KG1 (cell line): ENCODE results near the gene OXGR1.
A peak's percentile ranks its signal among the peaks of the same experiment; 100 is the strongest.
"Not testable (repeated sequence)": the region's sequence is repeated elsewhere in the genome, so short reads cannot be mapped to it uniquely, and the experiment has no call there.

Source experiments
- DNase-seq: peaks from one replicate; lab custom pipeline; 2025; lab: John Stamatoyannopoulos, UW

OXGR1 gene

GRCh38 chr13:96994017-96994857 lies at the start of gene OXGR1:
OXGR1 (minus strand) TSS chr13:96994476; CDS start chr13:96987759, 6,717 bp downstream.
- DNase-seq: no peak

DNA sequence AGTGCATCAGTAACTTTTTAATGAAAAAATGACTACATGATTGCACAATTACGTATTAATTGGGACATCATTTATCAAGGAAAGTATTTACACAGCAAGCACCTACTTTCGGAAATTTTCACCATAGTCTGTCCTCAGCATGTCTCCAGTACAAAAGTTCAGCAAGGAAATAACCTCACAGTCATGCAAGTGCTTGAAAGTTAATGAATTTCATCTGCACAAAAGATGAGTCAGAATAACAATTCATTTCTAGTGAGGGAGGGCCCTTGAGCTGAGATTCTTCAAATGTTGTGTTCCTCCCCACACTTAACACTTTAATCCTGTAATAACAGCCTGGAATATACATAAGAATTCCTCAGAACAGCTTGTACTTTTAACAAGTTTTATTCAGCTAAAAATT lies 49.0 kb upstream of the OXGR1 start:
- no peak for DNase-seq

DNA sequence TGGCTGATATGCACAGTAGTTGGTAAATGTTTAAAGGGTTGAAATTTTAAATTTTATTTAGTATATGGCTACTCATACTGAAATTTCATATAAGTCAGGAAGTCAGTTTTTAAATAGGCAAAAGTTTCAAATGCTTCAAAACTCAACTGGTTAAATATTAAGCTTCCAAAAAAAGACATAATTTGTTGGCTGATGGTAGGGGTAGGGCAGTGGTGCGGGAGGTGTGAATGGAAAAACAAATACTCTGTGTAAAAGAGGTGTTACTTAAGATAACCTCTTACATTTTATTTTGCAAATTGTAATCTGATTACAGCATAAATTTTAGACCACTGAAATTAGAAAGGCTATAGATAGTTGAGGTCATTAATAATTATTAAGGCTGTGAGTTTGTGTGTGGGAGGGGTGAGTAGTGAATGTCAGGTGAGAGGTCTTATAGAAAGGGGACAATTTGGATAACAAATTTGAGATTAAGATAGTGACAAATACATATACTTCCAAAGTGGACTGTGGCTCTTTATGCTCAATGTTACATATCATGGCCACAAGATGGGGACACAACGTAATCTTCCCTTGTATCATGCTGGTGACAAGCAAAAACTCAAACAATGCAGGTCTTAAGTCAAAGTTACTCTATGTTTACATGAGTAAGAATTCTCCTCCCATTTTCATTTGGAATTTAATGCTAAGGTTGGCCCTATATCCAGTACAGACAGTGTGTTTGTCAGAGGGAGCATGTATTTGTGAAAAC lies 36.6 kb upstream of the OXGR1 start:
- no peak for DNase-seq

DNA sequence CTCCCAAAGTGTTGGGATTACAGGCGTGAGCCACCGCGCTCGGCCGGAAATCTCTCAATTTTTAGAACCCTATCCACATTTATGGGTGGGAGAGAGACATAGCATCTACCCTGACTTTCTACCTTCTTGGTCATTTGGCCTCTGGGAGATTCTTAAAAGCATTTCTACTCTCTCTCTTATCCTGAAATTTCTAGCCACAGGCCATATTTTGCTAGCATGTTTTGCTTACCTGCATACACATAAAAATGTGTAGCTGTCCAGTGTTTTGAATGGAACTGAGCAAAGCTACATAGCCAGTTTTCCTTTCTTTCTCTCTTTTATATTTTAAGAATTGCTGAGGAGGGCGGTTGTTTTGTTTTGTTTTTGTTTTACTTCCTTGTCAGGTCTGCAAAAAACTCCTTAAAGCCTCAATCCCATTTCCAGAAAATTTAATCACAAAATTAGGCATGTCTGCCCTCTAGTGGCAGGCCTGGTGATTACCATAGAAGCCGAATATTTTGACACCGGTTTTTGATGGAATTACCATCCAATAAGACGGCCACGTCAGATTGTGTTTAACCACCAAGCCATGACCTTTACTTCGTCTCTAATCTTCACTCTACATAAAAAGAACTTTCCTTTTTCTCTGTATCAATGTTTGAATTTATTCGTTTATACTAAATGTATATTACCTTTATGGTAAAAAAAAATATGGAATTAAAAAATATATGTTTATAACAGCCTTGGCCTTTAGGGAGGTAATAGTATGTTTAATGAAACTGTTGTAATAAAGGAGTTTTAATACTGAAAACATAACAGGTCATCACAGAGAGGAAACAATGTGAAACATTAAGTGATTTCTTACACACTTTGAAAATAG lies 34.4 kb upstream of the OXGR1 start:
- peak; percentile 21 for DNase-seq

DNA sequence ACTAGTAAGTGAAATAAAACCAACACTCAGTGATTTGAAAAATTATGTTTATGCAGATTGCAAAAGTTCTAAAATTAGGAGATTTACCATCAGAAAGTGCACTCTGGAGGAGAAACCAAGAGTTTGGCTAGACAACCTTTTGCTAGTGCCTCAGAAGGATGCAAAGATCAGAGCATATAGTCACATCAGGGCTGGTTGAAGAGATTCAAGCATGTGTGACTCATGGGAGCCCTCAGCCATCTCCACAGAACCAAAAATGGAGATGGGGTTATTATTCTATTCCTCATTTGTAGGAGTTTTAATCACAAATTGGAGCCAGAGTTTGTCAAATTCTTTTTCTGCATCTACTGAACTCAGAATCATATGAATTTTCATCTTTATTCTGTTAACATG lies 32.9 kb upstream of the OXGR1 start:
- no peak for DNase-seq

DNA sequence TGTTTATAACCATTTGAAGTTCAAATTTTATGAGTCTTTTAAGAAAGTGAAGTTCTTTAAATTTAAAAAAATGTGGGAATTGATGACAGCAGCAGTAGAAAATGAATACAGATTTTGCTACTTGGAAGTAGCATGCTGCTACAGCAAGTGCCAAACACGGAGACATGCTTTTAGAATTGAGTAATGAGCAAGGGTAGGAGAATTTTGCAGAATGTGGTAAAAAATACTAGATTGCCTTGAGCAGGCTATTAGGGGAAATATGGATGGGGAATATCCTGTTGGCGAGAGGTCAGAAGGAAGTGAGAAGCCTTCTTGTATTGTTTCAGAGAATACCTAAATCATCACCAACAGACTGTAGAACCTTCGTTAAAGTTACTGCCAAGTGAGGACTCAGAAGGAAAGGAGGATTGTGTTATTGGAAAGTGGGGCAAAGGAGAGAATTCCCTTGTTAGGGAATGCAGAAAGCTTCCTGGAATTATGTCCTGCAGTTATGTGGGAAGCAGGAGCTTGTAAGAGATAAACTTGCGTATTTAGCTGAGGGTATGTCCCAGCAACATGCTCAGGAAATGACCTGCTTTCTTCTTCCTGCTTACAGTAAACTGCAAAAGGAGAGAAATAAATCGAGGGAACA lies 32.4 kb upstream of the OXGR1 start:
- no peak for DNase-seq

GRCh38 chr13:97023812-97024211 lies 29.5 kb upstream of the OXGR1 start:
- not testable (repeated sequence) for DNase-seq

DNA sequence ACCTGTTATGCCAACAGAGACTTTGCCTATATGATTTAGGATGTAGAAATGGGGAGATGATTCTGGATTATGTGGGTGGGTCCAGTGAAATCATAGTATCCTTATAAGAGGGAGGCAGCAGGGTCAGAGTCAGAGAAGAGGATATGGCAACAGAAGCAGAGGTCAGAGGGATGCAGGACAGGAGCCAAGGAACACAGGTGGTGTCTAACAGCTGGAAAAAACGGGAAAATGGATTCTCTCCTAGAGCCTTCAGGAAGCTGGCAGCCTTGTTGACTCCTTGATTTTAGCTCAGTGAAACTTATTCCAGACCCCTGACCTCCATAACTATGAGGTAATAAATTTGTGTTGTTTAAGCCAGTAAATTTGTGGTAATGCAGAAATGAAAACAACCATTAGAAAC lies 28.8 kb upstream of the OXGR1 start:
- no peak for DNase-seq

GRCh38 chr13:97021241-97021640 lies 27.0 kb upstream of the OXGR1 start:
- DNase-seq: no peak

- DNase-seq: no peak
Observed at GRCh38 chr13:97020689-97021240, 26.5 kb upstream of the OXGR1 start.

DNA sequence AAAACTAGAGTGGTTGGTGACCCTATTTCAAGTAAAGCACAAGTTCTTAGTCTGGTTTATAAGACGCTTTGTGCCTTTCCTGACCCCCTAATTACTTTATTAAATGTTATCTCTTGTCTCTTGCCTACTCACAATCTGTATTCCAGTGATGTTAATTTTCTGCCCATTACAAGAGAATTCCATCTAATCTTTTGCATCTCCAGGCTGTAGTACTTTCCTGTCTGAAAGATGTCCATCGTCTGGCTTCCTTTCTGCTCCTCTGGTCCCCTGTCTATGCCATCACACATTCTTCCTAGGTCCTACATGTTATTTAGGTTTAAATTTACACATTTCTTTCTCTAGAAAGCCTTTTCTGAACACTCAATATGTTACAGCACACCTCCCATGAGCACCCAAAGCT lies 25.9 kb upstream of the OXGR1 start:
- DNase-seq: no peak

GRCh38 chr13:97019236-97019635 lies 25.0 kb upstream of the OXGR1 start:
- DNase-seq: no peak

DNA sequence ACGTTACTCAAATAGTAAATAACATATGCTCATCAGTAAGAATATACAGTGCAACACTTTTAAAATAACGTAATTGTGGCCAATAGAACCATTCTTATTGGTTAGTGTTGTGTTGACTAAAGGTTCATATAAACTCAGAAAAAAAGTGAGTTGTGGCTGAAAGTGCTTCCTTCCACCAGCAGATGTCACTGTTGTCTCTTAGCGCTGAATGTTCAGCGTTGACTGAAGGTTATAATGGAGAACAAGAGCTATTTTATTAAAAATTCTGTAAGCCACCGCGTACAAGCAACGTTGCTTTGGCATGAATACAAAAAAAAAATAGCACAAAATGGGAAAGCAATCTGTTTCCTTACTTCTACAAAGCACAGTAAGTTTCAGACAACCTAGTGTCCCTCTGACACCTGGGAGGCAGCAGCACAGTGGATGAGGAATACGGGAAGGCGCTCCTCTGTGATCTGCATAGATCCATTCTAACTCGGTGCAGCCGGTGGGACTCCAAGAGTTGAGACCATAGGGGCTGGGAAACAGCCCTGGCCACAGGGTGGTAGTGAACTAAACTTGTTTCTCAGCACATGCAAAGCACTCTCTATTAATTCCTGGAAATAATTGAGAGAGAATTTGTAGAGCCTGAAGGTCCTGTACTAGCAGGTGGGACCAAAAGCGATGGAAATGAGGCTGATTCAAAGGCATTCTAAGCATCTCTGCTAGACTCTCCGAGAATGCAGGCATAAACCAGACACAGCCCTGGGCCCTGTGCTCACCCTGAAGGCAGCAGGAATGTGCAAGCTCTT lies 23.9 kb upstream of the OXGR1 start:
- DNase-seq: peak; percentile 8

- DNase-seq: no peak
Observed at GRCh38 chr13:97017322-97017721, 23.0 kb upstream of the OXGR1 start.

DNA sequence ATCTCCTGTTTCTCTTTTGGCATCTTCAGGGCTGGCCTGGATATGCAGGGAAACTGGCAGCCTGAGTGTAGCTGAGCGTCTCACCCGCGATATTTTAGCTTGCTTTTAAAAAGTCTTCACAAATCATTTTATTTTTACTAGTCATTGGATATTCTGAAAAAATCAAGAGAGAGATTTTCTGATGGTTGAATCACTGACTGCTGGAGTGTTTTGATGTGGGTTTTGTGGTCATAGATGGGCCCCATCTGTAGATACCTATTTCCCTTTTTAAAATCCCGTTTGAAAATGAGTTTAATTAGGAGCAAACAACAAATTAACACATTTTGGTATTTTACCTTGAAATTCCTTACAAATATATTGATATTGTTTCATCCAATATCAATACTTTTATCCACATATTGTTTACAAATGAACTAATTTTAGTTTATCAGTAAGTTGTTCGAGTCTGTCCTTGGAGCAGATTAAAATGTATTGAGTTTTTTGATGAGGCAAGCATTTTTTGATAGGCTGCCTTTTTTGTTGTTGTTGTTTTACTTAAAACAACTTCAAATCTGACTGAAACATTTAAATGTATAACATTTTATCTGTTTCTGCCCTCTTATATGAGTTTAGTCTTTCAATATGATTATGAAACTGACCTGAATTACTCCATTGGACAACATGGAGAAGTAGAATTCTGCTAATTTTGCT lies 21.5 kb upstream of the OXGR1 start:
- no peak for DNase-seq

GRCh38 chr13:97012251-97013048 lies 18.2 kb upstream of the OXGR1 start:
- no peak for DNase-seq

- DNase-seq: no peak
Observed at GRCh38 chr13:97011446-97012131, 17.3 kb upstream of the OXGR1 start.

GRCh38 chr13:97008643-97009042 lies 14.4 kb upstream of the OXGR1 start:
- no peak for DNase-seq
